ENCODE data around the gene RMP24.
A peak's percentile ranks its signal among the peaks of the same experiment; 100 is the strongest.

RMP24 gene

GRCh38 chr18:35941299-35941698, 31.2 kb upstream of the RMP24 start:
- no peak overlapping the region for H3K9ac ChIP-seq (ENCODE audit: low read length in 3 of 3)
- no peak for DNase-seq
- no peaks in the 10 kb centered on the region for H3K9me3 ChIP-seq (ENCODE audit: control insufficient read depth in 2 of 3, insufficient read depth in 1 of 3, low read length in 3 of 3)
- H3K4me3 ChIP-seq (ENCODE audit: low read length in 3 of 3), result no peak overlapping the region
- FAIRE-seq, result no peak
- intact Hi-C loops (cut with DNase I), result no loop called here
- H3K36me3 ChIP-seq (ENCODE audit: control insufficient read depth in 2 of 3, insufficient read depth in 3 of 3, low read length in 3 of 3), result no peaks in the 10 kb centered on the region
- no peak for TF ChIP-seq CTCF (IDR thresholded peaks at IDR 0.05; ENCODE audit: borderline replicate concordance, extremely low read depth, insufficient read depth)
- peak overlapping the region in 1 of 2 donors; percentile 1 for H3K27ac ChIP-seq (ENCODE audit: low read depth in 2 of 2, low read length in 2 of 2)
- peaks cover 0 to 2% (median 0%) of the 10 kb centered on the region in 3 donors for H3K4me1 ChIP-seq (ENCODE audit: control insufficient read depth in 2 of 3, insufficient read depth in 2 of 3, low read depth in 1 of 3, low read length in 3 of 3)
- no peaks in the 10 kb centered on the region for H3K27me3 ChIP-seq (ENCODE audit: control insufficient read depth, insufficient read depth, low read length)

GRCh38 chr18:35942133-35942532, 30.3 kb upstream of the RMP24 start:
- no peak for TF ChIP-seq CTCF (IDR thresholded peaks at IDR 0.05; ENCODE audit: borderline replicate concordance, extremely low read depth, insufficient read depth)
- Histone ChIP-seq H3K36me3 (ENCODE audit: control insufficient read depth in 2 of 3, insufficient read depth in 3 of 3, low read length in 3 of 3) (no peaks in the 10 kb centered on the region), H3K27me3 (ENCODE audit: control insufficient read depth, insufficient read depth, low read length) (no peaks in the 10 kb centered on the region), H3K4me3 (ENCODE audit: low read length in 3 of 3) (no peak overlapping the region), H3K9me3 (ENCODE audit: control insufficient read depth in 2 of 3, insufficient read depth in 1 of 3, low read length in 3 of 3) (no peaks in the 10 kb centered on the region), H3K4me1 (ENCODE audit: control insufficient read depth in 2 of 3, insufficient read depth in 2 of 3, low read depth in 1 of 3, low read length in 3 of 3) (peaks cover 0 to 2% (median 0%) of the 10 kb centered on the region in 3 donors), H3K27ac (ENCODE audit: low read depth in 2 of 2, low read length in 2 of 2) (peak overlapping the region in 1 of 2 donors; percentile 1), H3K9ac (ENCODE audit: low read length in 3 of 3) (no peak overlapping the region)
- DNase-seq (no peak), FAIRE-seq (no peak)
- intact Hi-C loops (cut with DNase I), result no loop called here

- H3K36me3 ChIP-seq (ENCODE audit: control insufficient read depth in 2 of 3, insufficient read depth in 3 of 3, low read length in 3 of 3), result no peaks in the 10 kb centered on the region
- no peak for FAIRE-seq
- H3K4me3 ChIP-seq (ENCODE audit: low read length in 3 of 3), result no peak overlapping the region
- H3K27me3 ChIP-seq (ENCODE audit: control insufficient read depth, insufficient read depth, low read length), result no peaks in the 10 kb centered on the region
- DNase-seq, result no peak
- intact Hi-C loops (cut with DNase I), result no loop called here
- TF ChIP-seq CTCF (IDR thresholded peaks at IDR 0.05; ENCODE audit: borderline replicate concordance, extremely low read depth, insufficient read depth), result no peak
- H3K27ac ChIP-seq (ENCODE audit: low read depth in 2 of 2, low read length in 2 of 2), result no peak overlapping the region
- no peaks in the 10 kb centered on the region for H3K9me3 ChIP-seq (ENCODE audit: control insufficient read depth in 2 of 3, insufficient read depth in 1 of 3, low read length in 3 of 3)
- peaks cover 0 to 2% (median 0%) of the 10 kb centered on the region in 3 donors for H3K4me1 ChIP-seq (ENCODE audit: control insufficient read depth in 2 of 3, insufficient read depth in 2 of 3, low read depth in 1 of 3, low read length in 3 of 3)
- H3K9ac ChIP-seq (ENCODE audit: low read length in 3 of 3), result no peak overlapping the region
Measured at GRCh38 chr18:35942661-35943060, 29.8 kb upstream of the RMP24 start.

- Histone ChIP-seq H3K4me3 (ENCODE audit: low read length in 3 of 3) (no peak overlapping the region), H3K9ac (ENCODE audit: low read length in 3 of 3) (no peak overlapping the region), H3K27ac (ENCODE audit: low read depth in 2 of 2, low read length in 2 of 2) (no peak overlapping the region), H3K27me3 (ENCODE audit: control insufficient read depth, insufficient read depth, low read length) (no peaks in the 10 kb centered on the region), H3K36me3 (ENCODE audit: control insufficient read depth in 2 of 3, insufficient read depth in 3 of 3, low read length in 3 of 3) (no peaks in the 10 kb centered on the region), H3K4me1 (ENCODE audit: control insufficient read depth in 2 of 3, insufficient read depth in 2 of 3, low read depth in 1 of 3, low read length in 3 of 3) (peaks cover 0 to 5% (median 0%) of the 10 kb centered on the region in 3 donors), H3K9me3 (ENCODE audit: control insufficient read depth in 2 of 3, insufficient read depth in 1 of 3, low read length in 3 of 3) (no peaks in the 10 kb centered on the region)
- DNase-seq, result no peak
- FAIRE-seq, result no peak
- TF ChIP-seq CTCF (IDR thresholded peaks at IDR 0.05; ENCODE audit: borderline replicate concordance, extremely low read depth, insufficient read depth), result no peak
- intact Hi-C loops (cut with DNase I), result no loop called here
Measured at GRCh38 chr18:35948080-35948479, 24.4 kb upstream of the RMP24 start.
